ENCODE measurements around the gene ATP2C1.

The ATP2C1 gene

GRCh38 chr3:130926504-130926903 lies 32.6 kb downstream of the ATP2C1 start:
- Histone ChIP-seq H3K27me3 (ENCODE audit: low read length) (no peaks in the 10 kb centered on the region), H3K27ac (ENCODE audit: low read depth, low read length) (no peak overlapping the region), H4K20me1 (ENCODE audit: low read depth, low read length) (no peaks in the 10 kb centered on the region; the same call in 1 of the 2 replicates), H3K9me2 (replicated peaks; ENCODE audit: insufficient read depth, low read length) (no peaks in the 10 kb centered on the region), H3K36me3 (ENCODE audit: low read length) (peaks cover 4% of the 10 kb centered on the region; the same call in 1 of the 2 replicates), H3K79me2 (ENCODE audit: insufficient read depth, low read length) (peaks cover 76% of the 10 kb centered on the region), H3K9ac (ENCODE audit: low read length) (no peak overlapping the region), H3K4me2 (ENCODE audit: low read depth, low read length, poor library complexity, severe bottlenecking) (no peak overlapping the region), H3K4me3 (ENCODE audit: insufficient read depth, low read length, poor library complexity, severe bottlenecking) (no peak overlapping the region), H2AFZ (ENCODE audit: low read depth, low read length, severe bottlenecking) (no peak overlapping the region), H3K9me3 (ENCODE audit: insufficient read depth, low read length) (no peaks in the 10 kb centered on the region), H3F3A (ENCODE audit: insufficient read depth) (no peaks in the 10 kb centered on the region)
- TF ChIP-seq EZH2phosphoT487 (conservative IDR thresholded peaks at IDR 0.05; ENCODE audit: low read length) (no peak), CTCF (IDR thresholded peaks at IDR 0.05; ENCODE audit: insufficient read depth, low read length, poor library complexity, severe bottlenecking) (no peak)

GRCh38 chr3:130929804-130930203 lies 35.9 kb downstream of the ATP2C1 start:
- Histone ChIP-seq H3K9me3 (ENCODE audit: insufficient read depth, low read length) (no peaks in the 10 kb centered on the region), H2AFZ (ENCODE audit: low read depth, low read length, severe bottlenecking) (no peak overlapping the region), H3K9ac (ENCODE audit: low read length) (no peak overlapping the region), H3K4me2 (ENCODE audit: low read depth, low read length, poor library complexity, severe bottlenecking) (no peak overlapping the region), H3K36me3 (ENCODE audit: low read length) (peaks cover 10% of the 10 kb centered on the region; the same call in 1 of the 2 replicates), H3K79me2 (ENCODE audit: insufficient read depth, low read length) (peaks cover 43% of the 10 kb centered on the region), H3K27me3 (ENCODE audit: low read length) (no peaks in the 10 kb centered on the region), H3K9me2 (replicated peaks; ENCODE audit: insufficient read depth, low read length) (no peaks in the 10 kb centered on the region), H3K27ac (ENCODE audit: low read depth, low read length) (no peak overlapping the region), H3K4me3 (ENCODE audit: insufficient read depth, low read length, poor library complexity, severe bottlenecking) (no peak overlapping the region), H4K20me1 (ENCODE audit: low read depth, low read length) (no peaks in the 10 kb centered on the region; the same call in 1 of the 2 replicates), H3F3A (ENCODE audit: insufficient read depth) (no peaks in the 10 kb centered on the region)
- no peak for TF ChIP-seq CTCF (IDR thresholded peaks at IDR 0.05; ENCODE audit: insufficient read depth, low read length, poor library complexity, severe bottlenecking)

GRCh38 chr3:130932979-130933378 lies 39.1 kb downstream of the ATP2C1 start:
- no peak overlapping the region for H3K9ac ChIP-seq (ENCODE audit: low read length)
- H3K36me3 ChIP-seq (ENCODE audit: low read length) = peaks cover 18% of the 10 kb centered on the region; the same call in 1 of the 2 replicates

More at GRCh38 chr3:130932979-130933378, 39.1 kb downstream of the ATP2C1 start:
- H3K27me3 ChIP-seq (ENCODE audit: low read length) = no peaks in the 10 kb centered on the region
- H3K4me3 ChIP-seq (ENCODE audit: insufficient read depth, low read length, poor library complexity, severe bottlenecking) = no peak overlapping the region
- H2AFZ ChIP-seq (ENCODE audit: low read depth, low read length, severe bottlenecking) = no peak overlapping the region
- H4K20me1 ChIP-seq (ENCODE audit: low read depth, low read length) = no peaks in the 10 kb centered on the region
- H3K27ac ChIP-seq (ENCODE audit: low read depth, low read length) = no peak overlapping the region
- TF ChIP-seq EZH2phosphoT487 (conservative IDR thresholded peaks at IDR 0.05; ENCODE audit: low read length) (no peak), CTCF (IDR thresholded peaks at IDR 0.05; ENCODE audit: insufficient read depth, low read length, poor library complexity, severe bottlenecking) (no peak)
- no peaks in the 10 kb centered on the region for H3K9me3 ChIP-seq (ENCODE audit: insufficient read depth, low read length)
- H3K9me2 ChIP-seq (replicated peaks; ENCODE audit: insufficient read depth, low read length) = no peaks in the 10 kb centered on the region
- no peaks in the 10 kb centered on the region for H3F3A ChIP-seq (ENCODE audit: insufficient read depth)
- peaks cover 15% of the 10 kb centered on the region for H3K79me2 ChIP-seq (ENCODE audit: insufficient read depth, low read length)
- H3K4me2 ChIP-seq (ENCODE audit: low read depth, low read length, poor library complexity, severe bottlenecking) = no peak overlapping the region

All from SU-DHL-6 (cell line).